H1 (cell line): ENCODE data around the gene EMP3. TPM values are rescaled to one million over a fixed set of nuclear protein-coding genes. Genes with fewer than 3 reads are reported as not detected.

Experiments
- CTCF ChIA-PET: fragments of 300-600 bp; sonication (Branson Sonifier 250); formaldehyde crosslinking; loops from one replicate; lab custom pipeline; 2021; ENCODE audit not compliant: partially characterized antibody; lab: Charles Lee
- POLR2A ChIA-PET: fragments of 300-600 bp; sonication (Branson Sonifier 250); formaldehyde crosslinking; loops from one replicate; lab custom pipeline; 2021; ENCODE audit warnings: inconsistent platforms; ENCODE audit not compliant: partially characterized antibody; lab: Charles Lee
- DNase-seq, 2 experiments: peaks; one replicate each; pipeline versions ENCODE4 v3.0.0 to v3.0.0-alpha.2; 2010 to 2022; ENCODE audit warnings: low spot score in 2 of 2, low read depth in 1 of 2, mixed read lengths in 1 of 2
- FAIRE-seq: peaks from 2 replicates; lab custom pipeline; 2011; peaks lifted over from hg19 to GRCh38; lab: Jason Lieb, UNC
- H2AFZ ChIP-seq: 2 replicates; pipeline ENCODE4 v1.8.1; 2012; ENCODE audit warnings: low read length, inconsistent platforms
- H2AK5ac ChIP-seq: 2 replicates; pipeline ENCODE4 v1.6.1; 2013; ENCODE audit warnings: low read depth, low read length
- H2BK120ac ChIP-seq: replicated peaks from 2 replicates; pipeline ENCODE3; 2013; ENCODE audit warnings: low read depth, low read length, inconsistent platforms
- H2BK12ac ChIP-seq: 2 replicates; pipeline ENCODE4 v1.6.1; 2013; ENCODE audit warnings: low read depth, low read length
- H2BK15ac ChIP-seq: 2 replicates; pipeline ENCODE4 v1.6.1; 2013; ENCODE audit warnings: low read length
- H2BK20ac ChIP-seq: 2 replicates; pipeline ENCODE4 v1.6.1; 2013; ENCODE audit warnings: low read length
- H2BK5ac ChIP-seq: 2 replicates; pipeline ENCODE4 v1.6.1; 2013; ENCODE audit warnings: low read depth, low read length
- H3K14ac ChIP-seq: 2 replicates; pipeline ENCODE4 v1.6.1; 2013; ENCODE audit warnings: inconsistent platforms; ENCODE audit not compliant: insufficient read length
- H3K18ac ChIP-seq: 2 replicates; pipeline ENCODE4 v1.6.1; 2013; ENCODE audit warnings: low read length; ENCODE audit errors: extremely low read depth
- H3K23ac ChIP-seq: 2 replicates; pipeline ENCODE4 v1.6.1; 2013; ENCODE audit warnings: inconsistent platforms; ENCODE audit not compliant: insufficient read length
- H3K23me2 ChIP-seq: 2 replicates; pipeline ENCODE4 v1.6.1; 2013; ENCODE audit warnings: low read depth, low read length
- H3K27ac ChIP-seq: 2 replicates; pipeline ENCODE4 v1.6.1; 2011; ENCODE audit warnings: low read depth, low read length, inconsistent platforms
- H3K27me3 ChIP-seq, 4 experiments: replicated peaks in 1 of 4; 1 replicate in 1 of 4; 2 replicates in 3 of 4; pipeline versions ENCODE4 v1.6.1 to v1.8.1; 2011 to 2013; ENCODE audit warnings: low read length in 3 of 4, mild to moderate bottlenecking in 3 of 4, inconsistent platforms in 2 of 4, mixed read lengths in 2 of 4, moderate library complexity in 1 of 4; ENCODE audit not compliant: control insufficient read depth in 3 of 4, insufficient read depth in 3 of 4; ENCODE audit errors: extremely low read depth in 1 of 4
- H3K36me3 ChIP-seq, 4 experiments: 2 replicates each; pipeline versions ENCODE4 v1.6.1 to v1.8.1; 2011 to 2013; ENCODE audit warnings: mild to moderate bottlenecking in 4 of 4, low read length in 3 of 4, moderate library complexity in 2 of 4, control low read depth in 1 of 4, inconsistent platforms in 1 of 4; ENCODE audit not compliant: insufficient read depth in 4 of 4, control insufficient read depth in 2 of 4
- H3K4ac ChIP-seq: replicated peaks from 2 replicates; pipeline ENCODE3; 2013; ENCODE audit warnings: low read length, low read depth, mixed read lengths, inconsistent platforms; ENCODE audit not compliant: insufficient read length
- H3K4me1 ChIP-seq, 4 experiments: replicated peaks in 1 of 4; 1 replicate in 1 of 4; 2 replicates in 3 of 4; pipeline versions ENCODE4 v1.6.1 to v1.8.1; 2011 to 2013; ENCODE audit warnings: low read length in 3 of 4, inconsistent platforms in 2 of 4, mixed read lengths in 1 of 4; ENCODE audit not compliant: insufficient read depth in 4 of 4, control insufficient read depth in 3 of 4
- H3K4me2 ChIP-seq, 2 experiments: 2 replicates each; pipeline versions ENCODE4 v1.6.1 to v1.8.1; 2011 to 2013; ENCODE audit warnings: low read depth in 2 of 2, low read length in 2 of 2, control low read depth in 1 of 2, inconsistent platforms in 1 of 2, mild to moderate bottlenecking in 1 of 2; ENCODE audit not compliant: insufficient read depth in 1 of 2
- H3K4me3 ChIP-seq, 4 experiments: fragments of 200-600, 300-600 bp in 1 of 4; sonication (generic), shearing (Covaris generic), sonication (Bioruptor Twin) in 1 of 4; 2 replicates each; pipeline versions ENCODE4 v1.5.1 to v1.8.1; 2011 to 2016; ENCODE audit warnings: low read length in 4 of 4, low read depth in 3 of 4, control low read depth in 2 of 4, inconsistent platforms in 2 of 4, mild to moderate bottlenecking in 2 of 4, mixed read lengths in 1 of 4, moderate library complexity in 1 of 4; ENCODE audit not compliant: insufficient read depth in 2 of 4; ENCODE audit errors: extremely low read depth in 1 of 4
- H3K56ac ChIP-seq: replicated peaks from 2 replicates; pipeline ENCODE3; 2013; ENCODE audit warnings: low read depth, mild to moderate bottlenecking, mixed read lengths, low read length, inconsistent platforms; ENCODE audit not compliant: insufficient read length
- H3K79me1 ChIP-seq: 2 replicates; pipeline ENCODE4 v1.6.1; 2013; ENCODE audit warnings: low read depth, low read length, control low read depth
- H3K79me2 ChIP-seq, 2 experiments: 2 replicates each; pipeline versions ENCODE4 v1.6.1 to v1.8.1; 2012 to 2013; ENCODE audit warnings: low read length in 2 of 2, mild to moderate bottlenecking in 2 of 2, inconsistent platforms in 1 of 2; ENCODE audit not compliant: insufficient read depth in 2 of 2, control insufficient read depth in 1 of 2
- H3K9ac ChIP-seq, 4 experiments: replicated peaks in 1 of 4; 1 replicate in 1 of 4; 2 replicates in 3 of 4; pipeline versions ENCODE4 v1.6.1 to v1.8.1; 2011 to 2013; ENCODE audit warnings: low read depth in 3 of 4, low read length in 3 of 4, control low read depth in 2 of 4, mild to moderate bottlenecking in 2 of 4, moderate library complexity in 2 of 4, inconsistent platforms in 1 of 4; ENCODE audit errors: extremely low read depth in 1 of 4
- H3K9me3 ChIP-seq, 2 experiments: 2 replicates each; pipeline versions ENCODE4 v1.6.1 to v1.8.1; 2012 to 2013; ENCODE audit warnings: mild to moderate bottlenecking in 2 of 2, moderate library complexity in 2 of 2, control low read depth in 1 of 2, inconsistent platforms in 1 of 2, low read depth in 1 of 2, low read length in 1 of 2, mixed read lengths in 1 of 2; ENCODE audit not compliant: insufficient read depth in 2 of 2
- H4K20me1 ChIP-seq, 2 experiments: replicated peaks in 1 of 2; 2 replicates each; pipeline versions ENCODE3 to v1.8.1; 2011 to 2013; ENCODE audit warnings: inconsistent platforms in 2 of 2, low read length in 2 of 2, mild to moderate bottlenecking in 1 of 2; ENCODE audit not compliant: insufficient read depth in 2 of 2, control insufficient read depth in 1 of 2
- H4K5ac ChIP-seq: 2 replicates; pipeline ENCODE4 v1.6.1; 2013; ENCODE audit warnings: low read length, low read depth, mixed read lengths, inconsistent platforms; ENCODE audit not compliant: insufficient read length
- H4K8ac ChIP-seq: 2 replicates; pipeline ENCODE4 v1.8.0; 2013; ENCODE audit warnings: mild to moderate bottlenecking, moderate library complexity, low read length, inconsistent platforms; ENCODE audit not compliant: insufficient read depth; ENCODE audit errors: extremely low read depth
- H4K91ac ChIP-seq: replicated peaks from 2 replicates; pipeline ENCODE3; 2013; ENCODE audit warnings: low read length, mixed read lengths, inconsistent platforms; ENCODE audit not compliant: insufficient read length
- GTF2F1 ChIP-seq: IDR thresholded peaks from 2 replicates; pipeline ENCODE4 v1.6.1; 2012; ENCODE audit warnings: low read depth, low read length, improper control_type of control experiment, borderline replicate concordance
- POLR2AphosphoS5 ChIP-seq: IDR thresholded peaks from 2 replicates; pipeline ENCODE4 v1.6.1; 2011; ENCODE audit warnings: low read depth, low read length
- SIRT6 ChIP-seq: IDR thresholded peaks from one replicate; pipeline ENCODE4 v1.7.1; 2012; ENCODE audit warnings: low read length, inconsistent platforms
- SIX5 ChIP-seq: IDR thresholded peaks from 2 replicates; pipeline ENCODE4 v1.6.1; 2011; ENCODE audit warnings: mild to moderate bottlenecking, low read depth, low read length
- SP1 ChIP-seq: IDR thresholded peaks from 2 replicates; pipeline ENCODE4 v1.6.1; 2011; ENCODE audit warnings: low read depth, low read length
- WGBS, 2 experiments: shearing (Covaris generic) in 1 of 2; methylation state at CpG; one replicate each; pipeline versions ENCODE4 v1.1.6 to v1.1.7; 2013 to 2015; ENCODE audit warnings: low lambda C conversion rate in 2 of 2, mixed read lengths in 2 of 2, inconsistent platforms in 1 of 2, low coverage in 1 of 2, missing lambda C conversion rate in 1 of 2; ENCODE audit not compliant: insufficient replicate concordance in 2 of 2, insufficient coverage in 1 of 2, insufficient read length in 1 of 2; ENCODE audit errors: extremely low coverage in 1 of 2, missing lambda C conversion rate in 1 of 2; 5-methylcytosine and 5-hydroxymethylcytosine counted together
- polyA plus RNA-seq, 7 experiments: library from polyadenylated mRNA; depleted of rRNA in 3 of 7; stranded (reverse) in 5 of 7; unstranded in 2 of 7; fragments of >200 nt in 5 of 7; fragments of 200-250 nt in 2 of 7; gene quantifications; 1 replicate in 5 of 7; 2 replicates in 1 of 7; 4 replicates in 1 of 7; pipeline versions ENCODE4 v1.2.1 to v1.2.3, GENCODE V29; 2011 to 2013; ENCODE audit warnings: missing spikeins in 2 of 7, mixed read lengths in 2 of 7
- total RNA-seq: library from RNA; stranded (reverse); fragmentation: NEBNext Ultra II Directional; extraction: Animal tissue kit (Norgen Biotek cat#: 25700); gene quantifications from 2 replicates; pipeline ENCODE4 v1.2.1, GENCODE V29; 2021

Gene EMP3
- total and polyA plus RNA-seq, 2 of the 8 experiments (the other 6 are each of a cell fraction or from before 2014, with no cell fraction given): 18.4 to 87.8 TPM

- Histone ChIP-seq H3K79me2 (no peaks in the 10 kb centered on the region), H2AK5ac (no peak overlapping the region), H3K23ac (no peak overlapping the region), H3K79me1 (no peaks in the 10 kb centered on the region), H2BK15ac (no peak overlapping the region), H3K27ac (no peak overlapping the region), H3K18ac (no peak overlapping the region), H2BK12ac (no peak overlapping the region), H4K20me1 (no peaks in the 10 kb centered on the region), H3K4me1 (peaks cover 0 to 4% (median under 1%) of the 10 kb centered on the region in 4 experiments; a peak in 2 of 7 replicates), H4K91ac (no peak overlapping the region), H3K4me3 (no peak overlapping the region), H2AFZ (no peak overlapping the region), H2BK20ac (no peak overlapping the region), H3K36me3 (no peaks in the 10 kb centered on the region), H3K9me3 (no peaks in the 10 kb centered on the region), H4K5ac (no peak overlapping the region), H3K14ac (no peak overlapping the region), H4K8ac (no peak overlapping the region), H2BK5ac (no peak overlapping the region), H2BK120ac (no peak overlapping the region), H3K27me3 (no peaks in the 10 kb centered on the region), H3K23me2 (no peaks in the 10 kb centered on the region; the same call in 1 of the 2 replicates), H3K4ac (no peak overlapping the region), H3K4me2 (no peak overlapping the region), H3K56ac (no peak overlapping the region), H3K9ac (no peak overlapping the region)
- DNase-seq (no peak), FAIRE-seq (no peak)
- ChIA-PET CTCF (interaction anchor here (1.1 to 2.5 kb wide), 3 partner anchors 11 to 114 kb away, joined by 3 to 9 read pairs (median 4); no protein-coding TSS in a partner anchor), POLR2A (interaction anchor here (0.7 kb wide), 1 partner anchor 11 kb away, joined by 4 read pairs; no protein-coding TSS in a partner anchor)
- 83% methylated on average over 6 of the region's 6 CpGs; no CpG with 5 or more reads in 1 of the 2 experiments for WGBS, 2 experiments
- peak; percentile 54 for TF ChIP-seq SIX5
- TF ChIP-seq POLR2AphosphoS5: no peak
- no peak for TF ChIP-seq SP1
- TF ChIP-seq SIRT6: no peak
- no peak for TF ChIP-seq GTF2F1
Observed at GRCh38 chr19:48344892-48345291, 19.5 kb downstream of the EMP3 start.
